Measurements from ENCODE around the gene CGN. TPM values are rescaled to one million over a fixed set of nuclear protein-coding genes. Genes with fewer than 3 reads are reported as not detected.
A peak's percentile ranks its signal among the peaks of the same experiment; 100 is the strongest.

CGN gene
- total and polyA plus RNA-seq, 2 of the 13 experiments (the other 11 are each of a cell fraction or from before 2014, with no cell fraction given) = 0.75 to 0.81 TPM

GRCh38 chr1:151540021-151540981 lies 29.1 kb downstream of the CGN start, which contains the start of gene TUFT1 (continued):
- TF ChIP-seq IRF9 (CRISPR knock-in tag; IDR thresholded peaks at IDR 0.05; ENCODE audit: borderline replicate concordance) (peak; percentile 80; the same call in 1 of the 2 replicates), ZNF639 (CRISPR knock-in tag; conservative IDR thresholded peaks at IDR 0.05) (0 out of 2 replicates have a peak, but pooled peaks have one; percentile 32), ZSCAN21 (CRISPR knock-in tag; IDR thresholded peaks at IDR 0.05; ENCODE audit: borderline replicate concordance) (peak; percentile 47; the same call in 1 of the 2 replicates), CEBPG (CRISPR knock-in tag; IDR thresholded peaks at IDR 0.05) (0 out of 2 replicates have a peak, but pooled peaks have one; percentile 7), POLR2AphosphoS2 (IDR thresholded peaks at IDR 0.05; ENCODE audit: low read depth, low read length) (peak; percentile 58; the same call in 1 of the 2 replicates), KLF9 (CRISPR knock-in tag; IDR thresholded peaks at IDR 0.05; ENCODE audit: low read depth) (no peak), KMT2B (CRISPR knock-in tag; IDR thresholded peaks at IDR 0.05) (0 out of 2 replicates have a peak, but pooled peaks have one; percentile 38), ZNF274 (CRISPR knock-in tag; IDR thresholded peaks at IDR 0.05) (0 out of 2 replicates have a peak, but pooled peaks have one; percentile 25), MAZ (IDR thresholded peaks at IDR 0.05; ENCODE audit: borderline replicate concordance, low read depth, low read length) (peak; percentile 83; the same call in 1 of the 2 replicates), MAZ (CRISPR knock-in tag; IDR thresholded peaks at IDR 0.05; ENCODE audit: low read depth) (peak; percentile 84), ZNF503 (CRISPR knock-in tag; IDR thresholded peaks at IDR 0.05) (peak; percentile 73; the same call in 1 of the 2 replicates), RORA (CRISPR knock-in tag; IDR thresholded peaks at IDR 0.05) (no peak), FOXA3 (CRISPR knock-in tag; IDR thresholded peaks at IDR 0.05) (no peak), MZF1 (CRISPR knock-in tag; IDR thresholded peaks at IDR 0.05; ENCODE audit: borderline replicate concordance) (peak; percentile 93; the same call in 1 of the 2 replicates), ZBTB26 (CRISPR knock-in tag; IDR thresholded peaks at IDR 0.05; ENCODE audit: borderline replicate concordance) (no peak), ZNF784 (CRISPR knock-in tag; IDR thresholded peaks at IDR 0.05; ENCODE audit: borderline replicate concordance) (peak; percentile 89), ZFP36L1 (CRISPR knock-in tag; IDR thresholded peaks at IDR 0.05) (peak; percentile 83; the same call in 1 of the 2 replicates), CCDC6 (CRISPR knock-in tag; IDR thresholded peaks at IDR 0.05) (peak; percentile 77; the same call in 1 of the 2 replicates), CREB3 (CRISPR knock-in tag; IDR thresholded peaks at IDR 0.05) (no peak), NCOA2 (CRISPR knock-in tag; IDR thresholded peaks at IDR 0.05) (no peak), ZNF354B (CRISPR knock-in tag; IDR thresholded peaks at IDR 0.05) (peak; percentile 80; the same call in 1 of the 2 replicates)
